GM19328 (cell line): ENCODE measurements around the gene HHIP.
A peak's percentile ranks its signal among the peaks of the same experiment; 100 is the strongest.

ENCODE experiments used
- ATAC-seq: cut with Tn5 transposase; IDR thresholded peaks from one replicate; pipeline ENCODE4 v1.9.1; 2021; ENCODE audit warnings: mild to moderate bottlenecking, moderate library complexity; ENCODE audit not compliant: unreplicated experiment

Gene HHIP

GRCh38 chr4:144645631-144646522 lies at the start of gene HHIP:
HHIP (plus strand) TSS chr4:144646156; CDS start chr4:144646676, 520 bp downstream.
- ATAC-seq = no peak

GRCh38 chr4:144597171-144597570 lies 48.8 kb upstream of the HHIP start:
- ATAC-seq = no peak

GRCh38 chr4:144599621-144600020 lies 46.3 kb upstream of the HHIP start:
- ATAC-seq = no peak

- no peak for ATAC-seq
Measured at GRCh38 chr4:144611850-144612249, 34.1 kb upstream of the HHIP start.

GRCh38 chr4:144614850-144615585 lies 30.9 kb upstream of the HHIP start:
- ATAC-seq = no peak

GRCh38 chr4:144621681-144622080 lies 24.3 kb upstream of the HHIP start:
- no peak for ATAC-seq

- ATAC-seq = no peak
Measured at GRCh38 chr4:144627663-144628076, 18.3 kb upstream of the HHIP start.

- ATAC-seq = no peak
Measured at GRCh38 chr4:144633215-144633614, 12.7 kb upstream of the HHIP start.

GRCh38 chr4:144634978-144635747 lies 10.8 kb upstream of the HHIP start:
- peak; percentile 99 for ATAC-seq

GRCh38 chr4:144644368-144645101 lies 1.4 kb upstream of the HHIP start:
- ATAC-seq = no peak

GRCh38 chr4:144645102-144645630 lies 790 bp upstream of the HHIP start:
- ATAC-seq = no peak

GRCh38 chr4:144646523-144647094 lies 653 bp downstream of the HHIP start:
- ATAC-seq = no peak

GRCh38 chr4:144647095-144647561 lies 1.2 kb downstream of the HHIP start:
- ATAC-seq = no peak

- ATAC-seq = no peak
Measured at GRCh38 chr4:144647590-144647989, 1.6 kb downstream of the HHIP start.

- ATAC-seq = no peak
Measured at GRCh38 chr4:144648042-144648441, 2.1 kb downstream of the HHIP start.

- ATAC-seq = no peak
Measured at GRCh38 chr4:144649646-144650045, 3.7 kb downstream of the HHIP start.

- no peak for ATAC-seq
Measured at GRCh38 chr4:144650311-144651005, 4.5 kb downstream of the HHIP start.

- ATAC-seq = no peak
Measured at GRCh38 chr4:144653781-144654545, 8.0 kb downstream of the HHIP start.
